ENCODE data around the gene TMEM179.
A peak's percentile ranks its signal among the peaks of the same experiment; 100 is the strongest.
"Not testable (repeated sequence)": the region's sequence is repeated elsewhere in the genome, so short reads cannot be mapped to it uniquely, and the experiment has no call there.

Gene TMEM179

GRCh38 chr14:104604458-104605449 is at the start of gene TMEM179:
Gene TMEM179, minus strand, starts transcription at chr14:104604772. Its CDS starts 31 bp downstream, at chr14:104604741.
- no peak for DNase-seq

DNA sequence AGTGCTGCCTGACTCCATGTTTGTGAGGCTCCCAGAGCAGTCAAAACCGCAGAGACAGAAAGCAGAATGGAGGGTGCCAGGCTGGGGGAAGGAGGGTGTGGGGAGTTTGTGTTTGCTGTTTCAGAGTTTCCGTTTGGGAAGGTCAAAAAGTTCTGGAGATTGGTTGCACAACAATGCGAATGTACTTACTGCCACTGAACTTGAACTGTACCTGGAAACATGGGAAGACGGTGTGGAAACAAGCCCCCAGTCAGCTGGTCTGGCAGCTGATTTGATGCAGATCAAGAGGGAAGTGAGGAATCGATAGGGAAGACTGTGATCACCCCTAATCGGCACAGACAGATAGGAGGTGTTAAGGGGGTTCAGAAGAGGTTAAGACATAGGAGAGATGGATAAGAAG is 49.5 kb upstream of the TMEM179 start:
- DNase-seq, result no peak

- not testable (repeated sequence) for DNase-seq
Measured at GRCh38 chr14:104653130-104653920, 48.8 kb upstream of the TMEM179 start.

DNA sequence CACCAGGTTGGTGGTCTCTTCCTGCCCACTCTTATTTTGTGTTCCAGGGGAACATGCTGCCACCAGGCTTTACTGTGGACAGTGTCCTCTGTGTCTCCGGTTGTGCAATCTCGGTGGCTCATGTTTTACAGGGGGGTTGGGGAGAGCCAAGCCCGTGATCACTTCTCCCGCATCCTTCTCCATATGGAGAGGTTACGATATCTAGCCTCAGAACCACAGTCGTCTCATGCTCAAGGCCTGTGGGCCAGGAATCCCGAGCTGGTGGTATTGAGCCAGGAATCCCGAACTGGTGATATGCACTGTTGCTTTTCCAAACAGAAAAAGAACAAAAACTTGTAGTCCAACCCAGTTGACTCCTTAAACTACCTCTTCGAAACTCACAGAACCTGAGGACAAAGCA is 47.8 kb upstream of the TMEM179 start:
- DNase-seq, result no peak

DNA sequence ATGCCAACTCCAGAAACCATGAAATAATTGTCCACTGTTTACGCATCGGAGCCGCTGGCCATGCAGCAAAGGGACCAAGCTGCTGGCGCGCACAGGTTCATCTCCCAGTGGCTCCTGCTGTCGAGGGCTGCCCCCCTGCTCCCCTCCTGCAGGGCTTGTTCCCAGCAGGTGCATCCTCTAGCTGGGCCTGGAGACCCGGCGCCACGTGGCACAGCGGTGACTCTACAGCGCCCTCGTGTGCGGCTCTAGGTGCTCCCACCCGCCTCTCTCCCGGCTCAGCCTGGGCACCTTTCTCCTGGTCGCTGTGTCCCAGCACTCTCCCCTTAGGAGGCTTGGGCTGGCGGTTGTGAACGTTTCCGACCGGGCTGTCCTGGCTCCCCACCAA is 47.3 kb upstream of the TMEM179 start:
- no peak for DNase-seq

- DNase-seq, result no peak
Measured at GRCh38 chr14:104650981-104651875, 46.7 kb upstream of the TMEM179 start.

- peak; percentile 28 for DNase-seq
Measured at GRCh38 chr14:104650057-104650980, 45.7 kb upstream of the TMEM179 start.

DNA sequence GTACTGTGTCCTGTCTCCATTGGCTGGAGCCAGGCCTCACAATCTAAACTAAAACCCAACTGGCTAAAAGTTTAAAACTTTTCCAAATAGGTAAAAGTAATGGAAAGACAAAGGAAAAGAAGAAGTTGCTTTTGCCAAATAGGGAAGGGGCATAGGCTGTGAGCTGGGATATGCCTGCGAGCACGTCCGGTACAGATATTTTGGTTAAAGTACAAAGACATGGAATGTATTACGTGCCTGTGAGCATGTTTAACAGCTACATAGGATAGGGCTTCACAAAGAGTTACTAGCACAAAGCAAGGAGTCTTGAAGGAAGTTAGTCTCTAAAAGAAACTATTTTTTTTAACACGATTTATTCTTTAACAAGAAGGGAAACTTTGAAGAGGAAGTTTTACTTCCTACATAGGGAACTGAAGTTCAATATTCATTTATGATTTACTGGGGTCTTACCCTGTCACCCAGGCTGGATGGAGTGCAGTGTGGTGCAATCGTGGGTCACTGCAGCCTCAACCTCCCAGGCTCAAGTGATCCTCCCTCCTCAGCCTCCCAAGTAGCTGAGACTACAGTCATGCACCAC is 43.0 kb upstream of the TMEM179 start:
- peak; percentile 74 for DNase-seq

DNA sequence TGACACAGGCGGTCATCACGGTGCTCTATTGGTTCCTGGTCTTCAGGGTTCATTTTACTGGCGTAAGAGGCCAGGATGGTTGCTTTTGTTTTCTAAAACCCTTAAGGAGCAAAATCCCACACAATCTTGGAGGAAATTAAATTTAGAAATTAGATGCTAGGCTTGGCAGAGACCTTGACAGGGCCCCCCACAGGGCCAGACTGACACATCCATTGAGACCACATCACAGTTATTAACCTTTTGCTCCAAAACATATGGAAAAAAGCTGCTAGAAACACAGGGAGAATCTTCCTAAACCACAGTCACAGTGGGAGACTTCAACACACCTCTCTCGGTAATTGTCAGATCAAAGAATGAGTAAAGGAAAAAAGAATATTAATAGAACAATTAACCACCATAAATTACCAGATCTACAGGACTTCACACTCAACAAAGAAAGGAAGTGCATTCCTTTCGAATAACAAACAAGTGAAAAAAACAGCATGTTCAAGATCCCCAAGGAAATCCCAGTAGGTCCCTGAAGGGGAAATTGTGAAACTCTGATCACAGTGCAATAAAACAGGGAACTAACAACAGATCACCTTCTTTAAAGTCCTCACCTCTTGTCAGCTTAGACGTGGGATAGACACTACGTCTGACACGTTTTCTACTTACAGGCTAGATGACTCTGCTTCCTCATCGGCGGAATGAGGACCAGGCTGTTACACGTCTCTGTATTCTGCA is 40.2 kb upstream of the TMEM179 start:
- no peak for DNase-seq

DNA sequence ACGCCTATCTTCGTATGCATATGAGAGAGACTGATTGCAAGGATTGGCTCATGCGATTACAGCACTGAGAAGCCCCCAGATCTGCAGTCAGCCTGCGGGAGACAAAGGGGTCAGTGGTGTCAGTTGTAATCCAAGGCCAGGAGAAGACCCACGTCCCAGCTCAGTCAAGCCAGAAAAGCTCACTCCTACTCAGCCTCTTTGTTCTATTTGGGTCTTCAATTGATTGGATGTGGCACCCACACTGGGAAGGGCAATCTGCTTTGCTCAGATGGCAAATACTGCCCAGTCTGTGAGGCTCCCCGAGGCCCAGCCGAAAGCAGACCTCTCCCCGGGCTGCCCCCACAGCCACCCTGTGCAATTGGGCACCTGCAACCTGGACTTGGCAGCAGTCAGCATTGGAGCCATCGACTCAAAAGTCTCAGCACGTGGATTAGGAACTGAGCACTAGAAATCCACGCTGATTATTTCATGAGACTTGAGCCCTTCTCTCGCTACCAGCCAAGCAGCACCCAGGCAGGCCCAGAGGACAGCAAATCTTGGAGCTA is 39.6 kb upstream of the TMEM179 start:
- no peak for DNase-seq

DNA sequence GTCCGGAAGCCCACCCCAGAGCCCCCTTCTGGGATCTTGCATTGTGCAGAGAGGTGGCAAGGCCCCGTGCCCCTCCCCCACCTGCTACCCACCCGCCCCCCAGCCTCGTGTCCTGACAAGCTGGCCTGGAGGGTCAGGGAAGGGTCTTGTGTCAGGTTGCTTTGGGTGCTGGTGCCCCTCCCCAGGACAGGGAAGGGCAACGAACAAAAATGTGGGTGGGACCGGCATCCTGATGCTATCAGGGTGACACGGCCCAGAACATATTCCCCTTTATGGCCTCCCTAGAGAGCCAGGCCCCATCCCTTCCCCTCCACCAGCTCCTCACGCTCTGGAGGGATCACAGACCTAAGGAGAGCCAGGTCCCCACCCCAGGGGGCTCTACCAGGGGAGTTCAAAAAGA is 38.7 kb upstream of the TMEM179 start:
- no peak for DNase-seq

- no peak for DNase-seq
Measured at GRCh38 chr14:104642540-104642868, 37.9 kb upstream of the TMEM179 start.

- DNase-seq, result no peak
Measured at GRCh38 chr14:104641753-104642539, 37.4 kb upstream of the TMEM179 start.

DNA sequence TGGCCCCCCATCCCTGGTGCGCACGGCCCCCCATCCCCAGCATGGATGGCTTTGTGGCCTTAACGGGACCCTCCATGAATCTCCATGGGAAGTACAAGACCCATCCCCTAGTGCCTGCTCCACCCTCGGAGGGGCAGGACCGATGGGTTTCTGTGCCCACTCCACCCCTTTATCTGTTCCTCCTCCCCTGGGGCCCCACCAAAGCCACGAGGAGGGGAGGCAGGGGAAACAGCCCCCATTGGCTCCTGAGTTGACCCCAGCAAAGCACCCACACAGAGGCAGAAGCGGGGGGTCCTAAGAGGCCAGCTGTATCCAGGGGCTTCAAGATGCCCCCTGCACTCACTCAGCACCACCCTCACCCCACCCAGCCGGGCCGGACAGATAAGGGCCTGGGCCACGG is 36.1 kb upstream of the TMEM179 start:
- DNase-seq, result no peak

GRCh38 chr14:104639885-104640548 is 35.4 kb upstream of the TMEM179 start:
- DNase-seq, result peak; percentile 47

DNA sequence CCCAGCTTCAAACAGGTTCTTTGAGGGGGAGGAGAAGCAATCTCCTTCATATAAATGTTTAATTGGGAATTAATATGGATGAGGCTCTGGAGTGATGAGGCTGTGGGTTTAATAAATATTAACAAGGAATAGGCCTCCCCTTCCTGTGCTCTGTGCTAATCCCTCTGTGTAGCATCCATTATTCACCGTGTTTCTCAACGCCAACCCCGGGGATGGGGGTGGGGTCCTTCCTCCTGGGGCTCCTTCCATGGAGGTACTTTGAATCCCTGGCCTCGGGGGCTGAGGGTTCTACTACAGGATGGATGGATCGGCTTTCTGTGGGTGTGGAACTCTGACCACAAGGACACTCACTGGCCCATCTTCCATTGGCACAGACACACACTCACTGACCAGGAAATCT is 34.9 kb upstream of the TMEM179 start:
- no peak for DNase-seq

DNA sequence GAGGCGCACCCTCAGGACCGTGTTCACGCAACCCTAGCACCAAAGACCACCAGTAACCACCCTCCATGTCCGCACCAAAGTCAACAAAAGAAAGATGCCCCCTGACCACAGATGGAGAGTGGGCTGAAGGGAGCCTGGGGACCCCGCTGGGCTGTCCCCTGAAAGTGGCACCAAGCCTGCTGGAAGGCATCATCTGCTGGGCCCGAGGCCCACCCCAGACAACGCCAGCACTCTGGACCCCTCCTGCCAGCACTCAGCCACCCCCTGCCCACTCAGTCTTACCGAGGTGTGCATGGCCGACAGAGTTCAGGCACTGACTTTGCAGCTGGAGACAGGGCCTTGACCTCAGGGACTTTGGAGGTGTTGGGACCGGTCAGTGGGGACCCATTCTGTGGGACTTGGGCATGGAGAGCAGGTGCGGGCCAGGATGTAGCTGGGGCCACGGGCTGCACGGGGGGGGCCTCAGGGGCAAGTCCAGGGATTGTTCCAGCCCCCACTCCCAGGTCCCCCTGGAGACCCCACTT is 34.4 kb upstream of the TMEM179 start:
- DNase-seq, result no peak

DNA sequence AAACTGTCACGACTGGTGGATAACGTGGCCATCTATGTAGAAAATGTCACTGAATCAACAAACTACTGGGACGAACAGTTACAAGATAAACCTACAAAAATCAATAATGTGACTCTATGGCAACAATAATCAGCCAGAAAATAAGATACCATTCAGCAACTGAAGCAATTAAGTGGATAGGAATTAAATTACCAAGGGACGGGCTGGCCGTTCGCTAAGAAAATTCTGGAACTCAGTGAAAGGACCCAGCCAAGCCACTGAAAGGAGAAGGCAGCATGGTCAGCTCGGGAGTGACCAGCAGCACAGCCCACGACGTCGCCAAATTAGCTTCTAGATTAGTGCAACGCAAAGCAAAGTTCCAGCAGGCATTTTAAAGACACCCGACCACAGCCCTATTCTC is 33.6 kb upstream of the TMEM179 start:
- DNase-seq, result no peak

GRCh38 chr14:104637546-104638003 is 33.0 kb upstream of the TMEM179 start:
- DNase-seq, result no peak

All from inflammatory macrophage treated with lipopolysaccharide for 4 hours (primary cell).